GM18505 (cell line): ENCODE results near the gene POLA1.
"Not testable (repeated sequence)": the region's sequence is repeated elsewhere in the genome, so short reads cannot be mapped to it uniquely, and the experiment has no call there.

Source experiments
- ATAC-seq: cut with Tn5 transposase; IDR thresholded peaks from one replicate; pipeline ENCODE4 v1.9.1; 2021; ENCODE audit not compliant: unreplicated experiment
- POLR2A ChIP-seq: IDR thresholded peaks from 4 replicates; pipeline ENCODE4 v1.6.1; 2011; ENCODE audit warnings: borderline replicate concordance; ENCODE audit not compliant: insufficient read depth, insufficient read length; ENCODE audit errors: extremely low read depth

Gene POLA1

GRCh38 chrX:24790166-24790565, 96.4 kb downstream of the POLA1 start:
- no peak for TF ChIP-seq POLR2A
- ATAC-seq, result no peak

GRCh38 chrX:24796204-24796603, 102.5 kb downstream of the POLA1 start:
- no peak for TF ChIP-seq POLR2A
- ATAC-seq, result no peak

- no peak for TF ChIP-seq POLR2A
- ATAC-seq, result no peak
Measured at GRCh38 chrX:24799078-24799477, 105.4 kb downstream of the POLA1 start.

GRCh38 chrX:24799565-24799964, 105.8 kb downstream of the POLA1 start:
- TF ChIP-seq POLR2A, result no peak

GRCh38 chrX:24805201-24805600, 111.5 kb downstream of the POLA1 start:
- TF ChIP-seq POLR2A, result no peak
- no peak for ATAC-seq

More at GRCh38 chrX:24799565-24799964, 105.8 kb downstream of the POLA1 start:
- ATAC-seq, result no peak

GRCh38 chrX:24819807-24820206, 126.1 kb downstream of the POLA1 start:
- not testable (repeated sequence) for ATAC-seq

- no peak for ATAC-seq
- no peak for TF ChIP-seq POLR2A
Measured at GRCh38 chrX:24828147-24828546, 134.4 kb downstream of the POLA1 start.

GRCh38 chrX:24828600-24828999, 134.9 kb downstream of the POLA1 start:
- no peak for ATAC-seq
- TF ChIP-seq POLR2A, result no peak

DNA sequence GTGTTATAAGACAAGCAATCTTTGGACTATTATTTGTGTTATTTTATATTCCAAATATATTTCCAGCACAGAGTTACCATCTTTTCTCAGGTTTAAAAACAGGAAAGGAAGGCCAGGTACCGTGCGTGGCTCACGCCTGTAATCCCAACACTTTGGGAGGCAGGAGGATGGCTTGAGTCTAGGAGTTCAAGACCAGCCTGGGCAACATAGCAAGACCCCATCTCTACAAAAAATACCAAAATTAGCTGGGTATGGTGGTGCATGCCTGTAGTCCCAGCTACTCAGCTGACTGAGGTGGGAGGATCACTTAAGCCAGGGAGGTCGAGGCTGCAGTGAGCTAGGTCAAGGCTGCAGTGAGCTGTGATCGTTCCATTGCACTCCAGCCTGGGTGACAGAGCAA, 140.0 kb downstream of the POLA1 start:
- ATAC-seq, result no peak
- no peak for TF ChIP-seq POLR2A

DNA sequence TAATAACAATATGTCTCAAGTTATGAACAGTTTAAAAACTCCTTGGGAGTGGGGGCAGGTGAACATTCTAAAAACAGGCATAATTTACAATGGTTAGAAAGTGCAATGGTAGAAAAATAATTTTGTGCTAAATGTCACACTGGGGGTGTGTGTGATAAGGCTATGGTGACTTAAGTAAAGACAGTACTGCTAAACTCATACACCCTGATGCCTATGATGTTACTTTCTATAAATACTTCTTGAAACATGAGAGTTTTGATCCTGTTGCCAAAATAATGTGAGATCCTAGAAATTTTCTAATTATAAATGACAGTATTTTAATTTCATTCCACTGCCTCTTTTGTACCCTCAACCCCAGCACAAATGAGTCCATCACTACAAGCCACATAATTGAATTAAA, 144.2 kb downstream of the POLA1 start:
- no peak for ATAC-seq
- no peak for TF ChIP-seq POLR2A

- no peak for ATAC-seq
Measured at GRCh38 chrX:24838629-24839028, 144.9 kb downstream of the POLA1 start.

GRCh38 chrX:24839331-24839730, 145.6 kb downstream of the POLA1 start:
- no peak for ATAC-seq
- no peak for TF ChIP-seq POLR2A

More at GRCh38 chrX:24838629-24839028, 144.9 kb downstream of the POLA1 start:
- no peak for TF ChIP-seq POLR2A

DNA sequence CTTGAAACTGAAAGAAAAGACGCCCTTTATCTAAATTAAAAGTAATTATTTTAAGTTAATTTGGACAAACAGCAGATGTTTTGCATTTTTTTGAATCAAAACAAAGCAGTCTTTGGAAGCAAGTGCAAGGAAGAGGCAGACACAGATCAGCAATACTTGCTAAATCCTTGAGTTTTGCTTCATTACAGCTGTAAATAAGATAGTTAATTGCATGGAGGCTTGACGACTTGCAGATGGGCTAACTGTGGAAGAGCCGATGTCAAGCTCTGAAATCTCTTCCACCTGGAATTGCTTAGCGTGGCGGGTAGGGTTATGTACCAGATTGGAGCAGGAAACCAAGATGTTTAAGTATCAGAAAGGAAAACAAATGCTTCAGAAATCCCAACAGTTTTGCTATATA, 148.8 kb downstream of the POLA1 start:
- TF ChIP-seq POLR2A, result no peak
- ATAC-seq, result no peak

DNA sequence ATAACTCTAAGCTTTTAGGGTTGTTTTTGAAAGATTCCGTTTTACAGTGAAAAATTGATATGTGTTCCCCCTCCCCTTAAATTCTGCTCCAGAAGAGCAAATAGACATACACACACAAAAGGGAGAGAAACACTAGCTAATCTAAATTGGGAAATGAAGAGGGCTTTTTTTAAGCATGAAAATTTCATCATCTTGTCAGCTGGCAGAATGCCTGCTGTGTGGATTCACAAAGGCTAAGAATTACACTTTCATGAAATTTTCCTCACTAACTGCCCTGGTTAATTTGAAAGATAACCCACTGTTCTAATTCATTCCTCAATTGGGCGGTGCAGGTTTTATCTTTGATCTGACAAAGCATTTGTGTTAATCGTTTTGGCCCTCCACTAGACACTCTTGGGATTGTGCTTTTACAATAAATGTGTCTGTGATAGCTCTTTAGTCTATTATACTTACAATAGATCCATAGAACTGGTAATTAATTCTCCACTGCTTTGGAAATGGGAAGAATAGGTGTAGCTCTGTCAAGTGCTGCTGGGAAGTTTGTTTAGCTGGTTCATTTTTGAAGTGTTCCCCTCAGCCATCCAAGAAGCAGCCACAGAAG, 152.9 kb downstream of the POLA1 start:
- no peak for ATAC-seq
- TF ChIP-seq POLR2A, result no peak

- no peak for TF ChIP-seq POLR2A
- ATAC-seq, result no peak
Measured at GRCh38 chrX:24851289-24851688, 157.6 kb downstream of the POLA1 start.
